ELR (cell line): ENCODE data around the gene GPC6.
A peak's percentile ranks its signal among the peaks of the same experiment; 100 is the strongest.

Source experiments
- DNase-seq: peaks from one replicate; pipeline ENCODE4 v3.0.0-alpha.2; 2015; ENCODE audit warnings: low read depth

Gene GPC6

GRCh38 chr13:94119360-94119936, 892.8 kb downstream of the GPC6 start:
- DNase-seq: no peak

GRCh38 chr13:94120878-94121277, 894.3 kb downstream of the GPC6 start:
- DNase-seq: no peak

DNA sequence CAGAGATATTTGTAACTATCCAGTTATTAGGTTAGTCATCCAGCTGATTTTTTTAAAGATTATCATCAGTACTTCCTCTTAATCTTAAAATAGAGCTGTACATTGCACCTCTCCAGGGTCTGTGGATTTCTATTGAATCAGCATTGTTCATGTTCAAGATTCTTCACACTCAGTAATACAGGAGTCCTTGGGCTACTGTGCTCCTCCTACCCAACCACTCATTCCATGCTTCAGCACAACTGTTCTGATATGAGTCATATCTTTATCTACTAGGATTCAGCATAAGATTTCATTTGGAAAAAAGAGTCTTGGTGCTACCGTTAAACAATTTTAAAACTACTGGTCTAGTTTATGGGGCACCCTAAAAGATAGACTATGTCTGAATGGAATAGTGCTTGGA, 895.1 kb downstream of the GPC6 start:
- peak; percentile 29 for DNase-seq

DNA sequence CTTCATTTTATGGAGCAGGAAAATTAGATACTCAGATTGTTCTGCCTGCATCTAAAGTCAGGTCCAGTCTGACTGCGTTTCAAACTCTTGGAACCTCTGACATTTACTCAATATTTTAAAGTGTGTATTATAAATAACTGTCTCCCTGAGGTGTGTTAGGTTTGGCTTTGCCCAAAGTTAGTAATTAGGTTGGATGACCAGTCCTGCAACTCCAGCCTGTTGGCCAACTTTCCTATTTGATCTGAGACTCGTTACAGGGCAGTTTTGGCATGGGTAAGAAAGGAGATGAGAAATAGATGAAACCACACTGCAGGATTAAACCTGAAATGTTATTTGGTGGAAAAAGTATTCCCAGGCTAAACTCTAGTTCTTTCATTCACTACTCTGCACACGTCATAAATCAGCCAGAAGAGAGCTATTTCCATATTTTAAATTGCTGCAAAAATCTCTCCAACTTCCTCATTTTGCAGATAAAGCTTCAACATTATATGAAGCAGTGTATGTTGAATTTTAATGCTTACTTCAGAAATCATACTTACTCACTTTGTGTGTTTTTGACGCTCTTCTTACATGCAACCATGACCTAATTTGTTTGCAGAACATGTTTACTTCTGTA, 895.8 kb downstream of the GPC6 start:
- DNase-seq: no peak

GRCh38 chr13:94123557-94123956, 897.0 kb downstream of the GPC6 start:
- no peak for DNase-seq

DNA sequence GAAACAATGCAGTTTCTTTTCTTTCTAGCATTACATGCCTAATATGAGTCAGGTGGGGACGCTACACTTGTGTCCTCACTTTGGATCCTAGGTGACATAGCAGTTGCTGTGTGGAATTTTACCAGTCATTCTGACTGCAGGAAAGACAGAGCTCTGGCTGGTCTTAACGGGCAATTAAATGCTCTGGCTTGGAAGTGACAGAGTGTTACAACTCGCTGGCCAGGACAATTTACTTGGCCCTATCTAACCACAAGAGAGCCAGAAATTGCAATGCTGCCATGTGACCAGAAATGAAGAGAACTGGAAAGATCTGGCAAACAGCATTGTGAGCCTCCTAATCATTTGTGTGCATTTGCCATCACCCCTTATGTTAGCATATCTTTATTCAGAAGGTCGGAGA, 901.8 kb downstream of the GPC6 start:
- DNase-seq: no peak

DNA sequence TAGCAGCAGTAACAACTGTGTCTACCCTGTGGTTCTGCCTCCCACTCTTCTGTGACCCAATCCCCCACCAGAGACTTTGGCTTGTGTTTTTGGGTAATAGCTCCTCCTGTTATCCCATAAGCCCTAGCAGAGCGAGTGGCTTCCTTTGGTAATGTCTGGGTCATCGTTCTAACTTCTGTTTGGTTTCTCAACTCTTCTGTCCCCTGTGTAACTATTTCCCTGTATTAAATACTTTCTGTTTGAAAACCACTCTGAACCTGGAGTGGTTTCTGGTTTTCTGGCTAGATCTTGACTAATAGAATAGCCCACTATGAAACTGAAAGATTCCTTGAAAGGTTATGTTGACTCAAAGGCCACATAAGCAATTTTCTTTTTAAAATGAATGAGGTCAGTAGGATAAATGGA, 902.9 kb downstream of the GPC6 start:
- DNase-seq: no peak

DNA sequence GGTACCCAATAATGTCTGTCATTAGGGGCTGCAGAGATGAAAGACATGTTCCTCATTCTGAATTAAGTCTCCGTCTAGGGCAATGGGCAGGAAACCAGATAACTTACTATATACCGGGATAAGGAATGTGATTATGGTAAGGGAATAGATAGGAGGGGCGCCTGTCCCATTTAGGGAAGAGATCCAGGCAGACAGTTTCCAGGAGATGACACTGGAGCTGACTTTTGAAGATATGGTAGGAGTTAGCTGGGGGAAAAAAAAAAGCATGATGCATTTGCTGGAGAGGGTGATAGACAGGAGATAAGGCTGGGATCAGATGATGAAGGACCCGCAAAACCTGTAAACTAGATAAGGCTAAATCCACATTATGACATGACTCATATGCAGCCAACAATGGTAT, 912.2 kb downstream of the GPC6 start:
- DNase-seq: no peak

- DNase-seq: no peak
Observed at GRCh38 chr13:94139393-94139995, 912.9 kb downstream of the GPC6 start.

DNA sequence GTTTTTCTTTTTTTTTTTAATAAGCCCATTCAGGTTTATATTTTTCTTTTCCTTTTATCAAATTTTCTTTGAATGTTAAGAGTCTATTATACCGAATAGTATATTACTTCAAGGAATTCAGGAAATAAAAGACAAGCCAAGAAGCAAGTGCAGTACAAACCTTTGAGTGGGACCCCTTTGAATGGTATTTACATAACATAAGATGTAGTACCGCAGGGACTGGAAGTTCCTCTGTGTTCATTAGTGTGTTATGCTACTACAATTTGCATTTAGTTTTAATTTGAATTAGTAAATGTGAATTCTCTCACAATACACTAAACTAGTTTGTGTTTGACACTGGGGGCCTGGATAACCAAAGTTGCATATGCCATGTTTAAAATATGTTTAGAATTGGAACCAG, 913.4 kb downstream of the GPC6 start:
- DNase-seq: no peak

GRCh38 chr13:94140511-94140910, 913.9 kb downstream of the GPC6 start:
- DNase-seq: no peak

DNA sequence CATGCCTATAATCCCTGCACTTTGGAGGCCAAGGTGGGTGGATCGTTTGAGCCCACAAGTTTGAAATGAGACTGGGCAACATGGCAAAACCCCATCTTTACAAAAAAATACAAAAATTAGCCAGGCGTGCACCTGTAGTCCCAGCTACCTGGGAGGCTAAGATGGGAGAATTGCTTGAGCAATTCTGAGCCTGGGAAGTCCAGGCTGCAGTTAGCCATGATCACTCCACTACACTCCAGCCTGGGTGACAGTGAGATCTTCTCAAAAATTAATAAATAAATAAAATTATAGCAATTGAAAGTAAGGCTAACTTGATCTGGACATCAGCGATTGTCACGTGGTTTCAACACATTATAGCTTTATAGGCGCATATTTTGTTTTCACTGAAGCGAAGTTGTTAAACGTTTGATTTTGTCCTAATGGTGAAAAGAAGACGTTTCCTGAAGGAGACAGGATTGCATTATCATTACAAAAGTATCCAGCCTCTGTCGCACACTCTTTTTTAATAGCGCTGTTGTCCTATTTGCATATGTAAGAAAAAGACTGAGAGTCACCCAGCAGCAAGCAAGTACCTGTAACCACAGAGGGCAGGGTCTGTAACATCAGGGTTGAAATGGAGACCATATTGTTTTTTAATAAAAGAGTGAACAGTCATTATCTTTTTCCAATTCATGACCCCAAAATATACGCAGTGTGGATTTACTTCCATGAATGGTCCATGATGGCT, 917.2 kb downstream of the GPC6 start:
- no peak for DNase-seq

DNA sequence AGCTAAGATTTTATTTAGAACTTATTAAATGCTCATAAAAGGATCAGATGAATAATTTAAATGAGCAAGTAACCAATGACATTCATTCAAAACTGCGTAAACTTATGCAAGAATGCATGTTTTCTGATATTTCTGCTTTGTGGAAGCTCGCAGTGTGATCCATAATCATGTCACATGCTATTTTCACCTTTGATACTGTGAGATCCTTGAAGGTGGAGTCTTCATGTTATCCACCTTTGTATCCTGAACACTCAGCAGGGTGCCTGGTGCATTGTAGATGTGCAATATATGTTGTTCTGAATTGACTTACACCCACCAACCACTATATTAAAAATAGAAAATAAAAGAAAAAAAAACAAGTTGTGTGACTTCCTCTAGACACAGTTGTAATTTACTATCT, 919.4 kb downstream of the GPC6 start:
- DNase-seq: no peak

DNA sequence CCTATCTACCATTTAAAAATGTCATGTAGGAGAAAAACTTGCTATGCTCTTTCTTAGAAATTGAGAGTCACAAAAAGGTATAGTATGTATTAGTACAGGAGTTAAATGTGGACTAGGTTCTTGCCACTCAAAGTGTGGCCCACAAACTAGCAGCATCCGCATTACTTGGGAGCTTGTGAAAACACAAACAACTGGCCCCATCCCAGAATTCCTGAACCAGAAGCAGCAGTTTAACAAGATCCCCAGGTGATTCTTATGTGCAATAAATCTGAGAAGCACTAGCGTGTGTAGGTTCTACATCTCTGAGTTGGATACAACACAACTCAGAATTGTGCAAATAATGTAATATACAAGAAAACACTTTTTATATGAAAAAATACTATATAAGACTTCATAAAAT, 927.0 kb downstream of the GPC6 start:
- DNase-seq: no peak

DNA sequence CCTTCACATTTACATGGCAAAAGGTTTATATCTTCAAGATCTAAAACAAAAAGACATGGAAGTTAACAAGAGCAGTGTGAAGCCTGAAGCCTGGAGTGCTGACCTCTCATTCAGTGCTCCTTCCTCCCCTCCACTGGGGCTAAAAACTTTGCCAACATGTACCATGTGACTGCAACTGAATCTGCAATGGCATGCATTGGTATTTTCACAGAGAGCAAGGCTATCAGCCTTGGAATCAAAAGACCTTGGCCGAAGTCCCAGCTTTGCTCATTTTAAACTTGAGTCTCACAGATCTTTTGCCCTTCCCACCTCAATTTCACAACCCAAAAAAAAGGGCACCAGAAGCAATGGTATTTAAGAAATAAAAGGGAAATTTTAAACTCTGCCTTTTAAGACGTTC, 927.8 kb downstream of the GPC6 start:
- no peak for DNase-seq

GRCh38 chr13:94157705-94158218, 931.2 kb downstream of the GPC6 start:
- no peak for DNase-seq

- DNase-seq: no peak
Observed at GRCh38 chr13:94160875-94161274, 934.3 kb downstream of the GPC6 start.

DNA sequence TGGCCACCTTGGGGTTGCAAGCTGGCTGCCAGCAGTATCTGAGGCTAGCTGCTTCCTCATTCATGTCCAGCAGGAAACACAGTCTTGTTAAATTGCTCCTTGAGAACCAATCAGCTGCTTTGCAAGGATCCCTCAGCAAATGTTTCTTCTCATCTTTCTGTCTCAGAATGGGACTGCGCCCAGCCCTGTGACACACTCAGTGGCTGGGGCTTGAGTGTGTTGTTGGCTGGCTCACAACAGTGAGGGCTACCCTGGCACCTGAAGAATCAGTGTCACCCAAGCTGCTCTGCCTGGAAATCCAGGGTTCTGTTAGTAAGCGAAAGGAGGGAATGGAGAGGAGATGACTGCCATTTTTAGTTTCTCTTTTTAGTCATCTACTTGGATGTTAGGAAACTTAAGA, 935.7 kb downstream of the GPC6 start:
- no peak for DNase-seq

- no peak for DNase-seq
Observed at GRCh38 chr13:94163535-94163934, 936.9 kb downstream of the GPC6 start.

- DNase-seq: no peak
Observed at GRCh38 chr13:94168783-94169453, 942.3 kb downstream of the GPC6 start.

GRCh38 chr13:94169454-94170144, 943.0 kb downstream of the GPC6 start:
- no peak for DNase-seq

DNA sequence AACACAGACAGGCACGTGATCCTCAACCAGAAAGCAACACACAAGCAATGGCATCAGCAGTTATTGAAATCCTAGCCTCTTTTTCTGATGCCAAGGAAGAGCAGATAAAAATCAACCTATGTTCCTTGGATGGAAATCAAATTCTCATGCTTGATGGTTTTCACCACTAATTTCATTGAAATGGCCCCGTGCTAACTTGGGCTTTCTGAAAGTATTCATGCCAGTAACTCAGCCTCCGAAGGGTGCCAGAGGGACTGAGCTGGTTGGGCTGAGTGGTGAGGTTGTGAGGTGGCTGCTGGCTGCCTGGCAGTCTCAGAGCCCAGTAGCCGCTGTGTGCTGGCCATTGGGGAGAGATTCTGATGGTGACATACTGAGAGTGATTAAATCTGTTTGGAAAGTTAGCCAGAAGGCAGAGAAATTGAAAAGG, 943.6 kb downstream of the GPC6 start:
- no peak for DNase-seq
